NCI-H510A treated with DMSO at 0.1 percent for 48 hours (cell line): ENCODE data around the gene ZMYM4.
"Not testable (repeated sequence)": the region's sequence is repeated elsewhere in the genome, so short reads cannot be mapped to it uniquely, and the experiment has no call there.

Experiments
- DNase-seq: peaks from one replicate; lab custom pipeline; 2025; lab: John Stamatoyannopoulos, UW

The ZMYM4 gene

GRCh38 chr1:35326246-35326866 lies 57.8 kb downstream of the ZMYM4 start:
- DNase-seq = peak; percentile 69

GRCh38 chr1:35331618-35332017 lies 63.1 kb downstream of the ZMYM4 start:
- DNase-seq = not testable (repeated sequence)

GRCh38 chr1:35334485-35334884 lies 66.0 kb downstream of the ZMYM4 start:
- DNase-seq = no peak

- no peak for DNase-seq
Measured at GRCh38 chr1:35340519-35340918, 72.0 kb downstream of the ZMYM4 start.

- no peak for DNase-seq
Measured at GRCh38 chr1:35345439-35345981, 77.0 kb downstream of the ZMYM4 start.

GRCh38 chr1:35350872-35351271 lies 82.4 kb downstream of the ZMYM4 start:
- DNase-seq = no peak

GRCh38 chr1:35359995-35360394 lies 91.5 kb downstream of the ZMYM4 start:
- DNase-seq = no peak

GRCh38 chr1:35361638-35362037 lies 93.1 kb downstream of the ZMYM4 start:
- DNase-seq = no peak

- no peak for DNase-seq
Measured at GRCh38 chr1:35364741-35365140, 96.2 kb downstream of the ZMYM4 start.

GRCh38 chr1:35367914-35368313 lies 99.4 kb downstream of the ZMYM4 start:
- DNase-seq = no peak

- no peak for DNase-seq
Measured at GRCh38 chr1:35369922-35370671, 101.6 kb downstream of the ZMYM4 start.

- DNase-seq = no peak
Measured at GRCh38 chr1:35371506-35371905, 103.0 kb downstream of the ZMYM4 start.

GRCh38 chr1:35377555-35377954 lies 109.0 kb downstream of the ZMYM4 start:
- no peak for DNase-seq

GRCh38 chr1:35379317-35380000 lies 111.0 kb downstream of the ZMYM4 start:
- DNase-seq = no peak

GRCh38 chr1:35380111-35380510 lies 111.6 kb downstream of the ZMYM4 start:
- DNase-seq = not testable (repeated sequence)

GRCh38 chr1:35382107-35382506 lies 113.6 kb downstream of the ZMYM4 start:
- DNase-seq = no peak

- no peak for DNase-seq
Measured at GRCh38 chr1:35386290-35386689, 117.8 kb downstream of the ZMYM4 start.

- no peak for DNase-seq
Measured at GRCh38 chr1:35386959-35387358, 118.5 kb downstream of the ZMYM4 start.

- DNase-seq = no peak
Measured at GRCh38 chr1:35390600-35391494, 122.3 kb downstream of the ZMYM4 start.

- DNase-seq = no peak
Measured at GRCh38 chr1:35394386-35394785, 125.9 kb downstream of the ZMYM4 start.

- DNase-seq = no peak
Measured at GRCh38 chr1:35398739-35399138, 130.2 kb downstream of the ZMYM4 start.

- DNase-seq = no peak
Measured at GRCh38 chr1:35401049-35401448, 132.5 kb downstream of the ZMYM4 start.
